Activated naive CD4-positive, alpha-beta T cell treated with anti-CD3 and anti-CD28 coated beads, Interleukin-2, amount 50 U/mL, for 16 hours (primary cell): ENCODE data around the gene NXPE3.

Experiments
- DNase-seq: peaks from one replicate; pipeline ENCODE4 v3.0.0-alpha.2; 2020

The NXPE3 gene

DNA sequence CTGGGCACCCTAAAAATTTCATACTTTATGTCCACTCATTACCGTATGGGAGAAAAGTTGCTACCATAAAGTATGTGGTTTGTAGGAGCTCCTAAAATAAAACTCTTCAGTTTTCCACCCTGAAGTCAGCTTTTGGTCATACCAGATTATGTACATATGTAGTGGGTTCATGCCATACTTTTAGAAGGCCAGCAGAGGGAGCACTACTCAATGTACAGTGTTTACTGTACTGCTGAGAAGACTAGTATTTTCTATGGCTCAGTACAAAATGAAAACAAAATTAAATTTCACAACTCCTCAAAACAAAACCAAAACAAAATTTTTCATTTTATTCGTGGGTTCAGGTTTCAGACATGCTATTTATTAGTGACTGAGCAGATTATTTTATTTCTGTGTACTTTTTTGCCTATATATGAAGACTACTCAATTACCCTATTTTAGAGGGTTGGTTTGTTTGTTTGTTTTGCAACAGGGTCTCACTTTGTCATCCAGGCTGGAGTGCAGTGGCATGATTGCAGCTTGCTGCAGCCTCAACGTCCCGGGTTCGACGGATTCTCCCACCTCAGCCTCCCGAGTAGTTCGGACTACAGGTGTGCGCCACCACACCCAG is 24.3 kb downstream of the NXPE3 start:
- peak; percentile 38 for DNase-seq

DNA sequence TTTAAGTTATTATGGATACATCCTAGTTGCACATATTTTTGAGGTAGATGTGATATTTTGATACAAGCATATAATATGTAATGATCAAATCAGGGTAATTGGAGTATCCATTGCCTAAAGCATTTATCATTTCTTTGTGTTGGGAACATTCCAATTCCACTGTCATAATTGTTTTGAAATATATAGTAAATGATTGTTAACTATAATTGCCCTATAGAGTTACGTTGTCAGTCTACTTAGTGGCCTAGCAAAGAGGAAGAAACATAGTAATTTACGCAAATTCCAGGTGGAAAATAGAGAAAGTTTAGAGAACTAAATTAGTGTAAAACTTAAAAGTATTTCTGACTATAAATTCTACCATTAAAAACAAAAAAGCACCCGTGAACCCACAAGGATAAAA is 24.9 kb downstream of the NXPE3 start:
- no peak for DNase-seq

DNA sequence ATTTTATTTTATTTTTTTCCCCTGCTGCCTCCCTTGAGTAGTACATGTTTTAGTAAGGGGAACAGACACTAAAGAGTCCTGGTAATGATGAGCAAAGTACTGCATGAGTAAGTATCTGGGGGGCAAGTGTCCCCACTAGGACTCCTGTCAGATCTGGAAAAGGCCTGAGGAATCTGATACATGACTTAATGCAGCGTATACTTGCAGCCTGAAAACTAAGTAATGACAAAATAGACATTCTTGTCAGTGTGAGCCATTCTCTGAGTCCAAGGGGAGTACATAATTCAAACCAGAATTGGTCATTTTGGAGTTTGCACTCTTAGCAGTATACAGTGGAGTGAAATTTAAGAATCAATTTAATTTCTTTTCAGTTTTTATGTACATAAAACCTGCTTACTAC is 27.5 kb downstream of the NXPE3 start:
- no peak for DNase-seq

DNA sequence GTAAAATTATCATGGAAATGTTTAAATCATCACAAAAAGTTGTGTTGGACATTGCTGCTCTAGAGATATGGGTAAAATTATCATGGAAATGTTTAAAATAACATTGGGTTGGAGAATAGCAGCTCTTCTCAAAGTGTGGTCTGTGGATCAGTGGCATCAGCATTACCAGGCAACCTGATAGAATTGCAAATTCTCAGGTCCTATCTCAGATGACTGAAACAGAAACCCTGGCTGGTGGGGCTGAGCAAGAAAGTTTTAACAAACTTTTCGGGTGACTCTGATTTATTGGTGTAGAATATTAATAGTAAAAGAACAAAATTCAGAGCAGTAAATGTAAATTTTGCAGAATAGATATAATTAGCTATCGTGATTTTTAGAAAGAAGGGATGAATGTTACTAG is 28.9 kb downstream of the NXPE3 start:
- no peak for DNase-seq

DNA sequence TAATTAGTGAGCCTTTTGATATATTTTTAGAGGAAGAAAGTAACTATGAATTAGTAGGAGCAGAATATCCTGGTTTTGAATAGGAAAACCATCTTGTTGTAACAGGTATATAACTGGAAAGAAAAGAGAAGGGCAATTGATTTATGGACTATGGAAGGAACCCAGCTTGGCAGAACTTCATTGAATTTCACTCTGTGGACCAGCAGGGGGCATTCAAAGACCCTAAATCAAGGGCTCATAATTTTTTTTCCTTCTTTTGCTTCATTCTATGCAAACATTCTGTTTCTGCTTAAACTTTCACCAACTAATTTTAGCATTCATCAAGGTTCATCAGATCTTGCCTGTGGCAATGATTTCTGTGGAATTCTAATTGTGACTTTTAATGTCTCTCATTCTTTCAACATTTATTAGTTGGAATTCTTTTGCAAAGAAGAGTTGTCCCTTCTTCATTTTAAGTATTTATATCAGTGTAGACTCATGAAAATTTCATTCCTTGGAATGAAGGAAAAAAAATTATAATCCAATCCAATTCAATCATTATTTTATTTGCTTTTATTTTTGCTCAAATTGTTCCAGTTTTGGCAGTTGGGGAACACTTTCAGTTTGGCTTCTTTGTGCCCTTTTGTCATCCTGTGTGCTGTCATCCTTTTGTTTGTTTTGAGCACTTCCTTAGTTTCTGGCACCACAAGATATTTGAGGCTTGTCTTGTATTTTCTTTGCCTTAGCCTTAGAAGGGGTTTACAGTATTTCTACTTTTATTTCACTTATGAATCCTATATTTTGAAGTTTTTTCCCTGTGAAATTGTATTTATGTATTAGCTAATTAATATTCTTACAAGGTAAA is 30.4 kb downstream of the NXPE3 start:
- peak; percentile 31 for DNase-seq

DNA sequence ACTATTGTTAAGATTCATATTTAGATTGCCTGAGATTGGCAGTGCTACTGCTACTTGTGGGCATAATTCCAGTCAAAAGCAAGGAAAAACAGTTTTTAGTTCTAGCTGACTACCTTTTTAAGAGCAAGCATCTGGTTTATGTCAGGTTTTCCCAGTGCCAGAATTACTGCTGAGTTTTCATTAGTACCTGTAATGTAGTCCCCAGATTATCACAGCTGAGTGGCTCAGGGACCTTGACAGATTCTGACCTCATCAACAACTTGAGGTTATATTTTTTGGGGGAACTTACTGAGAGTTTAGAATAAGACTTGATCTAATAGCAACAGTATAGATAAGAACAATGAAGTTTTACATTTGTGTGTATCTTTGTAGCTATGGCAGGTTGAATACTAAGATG is 31.0 kb downstream of the NXPE3 start:
- no peak for DNase-seq

DNA sequence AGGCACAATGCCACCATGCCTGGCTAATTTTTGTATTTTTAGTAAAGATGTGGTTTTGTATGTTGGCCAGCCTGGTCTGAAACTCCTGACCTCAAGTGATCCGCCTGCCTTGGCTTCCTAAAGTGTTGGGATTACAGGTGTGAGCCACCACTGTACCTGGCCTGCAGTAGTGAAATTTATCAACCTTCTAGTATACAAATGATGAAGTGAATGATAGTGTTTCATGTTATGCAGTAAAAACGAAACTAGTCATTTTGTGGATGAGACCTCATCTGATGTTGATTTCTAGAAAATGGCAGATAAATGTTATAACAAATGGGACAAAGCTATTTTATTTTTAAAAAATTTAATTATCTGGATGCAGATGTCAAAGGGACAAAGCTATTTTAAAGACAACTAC is 32.9 kb downstream of the NXPE3 start:
- no peak for DNase-seq

DNA sequence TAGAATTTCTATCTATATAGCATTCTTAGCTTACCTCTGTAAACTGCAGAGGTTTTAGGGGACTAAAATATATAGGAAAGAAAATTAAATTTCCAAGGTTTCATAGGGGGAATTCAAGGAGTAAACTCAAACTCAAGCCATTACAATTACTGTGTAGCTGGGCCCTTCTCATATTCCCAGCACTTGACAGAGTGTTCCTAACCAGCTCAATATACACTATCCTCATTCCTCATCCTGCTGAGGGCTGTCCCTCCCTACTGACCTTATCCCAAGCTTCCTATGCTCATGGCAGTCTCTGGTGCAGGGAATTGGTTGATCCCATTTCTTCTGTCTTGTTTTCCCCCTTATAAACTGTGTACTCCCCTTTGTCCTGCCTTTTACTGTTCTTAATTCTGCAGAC is 33.9 kb downstream of the NXPE3 start:
- DNase-seq = no peak

DNA sequence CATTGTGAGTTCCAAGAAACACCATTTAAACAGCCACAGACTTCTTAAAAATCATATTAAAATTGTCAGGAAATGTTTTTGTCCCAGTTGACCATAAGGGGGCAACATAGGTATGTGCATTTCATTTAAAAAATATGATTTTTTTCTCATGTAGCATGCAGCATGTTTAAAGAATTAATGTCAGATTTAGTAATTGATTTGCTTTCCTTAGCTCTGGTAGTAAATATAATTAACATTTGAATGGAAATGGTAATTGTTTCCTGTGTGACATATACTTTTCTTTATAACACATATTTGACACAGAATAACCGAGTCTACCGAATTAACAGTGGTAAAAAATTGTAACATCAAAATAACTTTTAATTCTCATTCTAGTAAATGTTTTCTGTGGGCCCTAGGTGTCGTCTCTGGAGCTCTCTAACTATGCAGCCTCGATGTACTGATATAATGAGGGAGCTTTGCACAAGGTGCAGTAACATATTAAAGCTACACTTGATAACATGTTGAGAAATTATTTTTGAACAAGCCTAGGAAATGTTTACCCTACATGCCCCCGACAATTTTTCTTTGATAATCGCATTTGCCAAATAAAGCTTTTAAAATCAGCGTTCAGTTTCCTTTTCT is 34.9 kb downstream of the NXPE3 start:
- no peak for DNase-seq

DNA sequence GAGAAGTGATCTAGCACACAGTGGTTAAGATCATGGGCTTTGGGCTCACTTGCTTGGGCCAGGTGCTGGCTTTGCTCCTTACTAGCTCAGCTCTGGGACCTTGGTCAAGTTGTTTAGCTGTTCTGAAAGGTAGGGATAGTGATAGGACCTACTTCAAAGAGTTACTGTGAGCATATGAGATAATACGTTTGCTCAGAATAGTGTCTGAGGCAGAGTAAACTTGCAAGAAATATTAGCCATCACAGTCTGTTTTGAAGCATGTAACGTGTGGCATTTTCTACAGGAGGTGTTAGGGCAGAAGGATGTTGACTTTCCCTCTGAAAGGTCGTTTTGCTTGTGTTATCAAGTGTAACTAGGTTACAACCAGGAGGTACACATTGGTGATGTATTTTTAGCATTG is 35.8 kb downstream of the NXPE3 start:
- DNase-seq = no peak

DNA sequence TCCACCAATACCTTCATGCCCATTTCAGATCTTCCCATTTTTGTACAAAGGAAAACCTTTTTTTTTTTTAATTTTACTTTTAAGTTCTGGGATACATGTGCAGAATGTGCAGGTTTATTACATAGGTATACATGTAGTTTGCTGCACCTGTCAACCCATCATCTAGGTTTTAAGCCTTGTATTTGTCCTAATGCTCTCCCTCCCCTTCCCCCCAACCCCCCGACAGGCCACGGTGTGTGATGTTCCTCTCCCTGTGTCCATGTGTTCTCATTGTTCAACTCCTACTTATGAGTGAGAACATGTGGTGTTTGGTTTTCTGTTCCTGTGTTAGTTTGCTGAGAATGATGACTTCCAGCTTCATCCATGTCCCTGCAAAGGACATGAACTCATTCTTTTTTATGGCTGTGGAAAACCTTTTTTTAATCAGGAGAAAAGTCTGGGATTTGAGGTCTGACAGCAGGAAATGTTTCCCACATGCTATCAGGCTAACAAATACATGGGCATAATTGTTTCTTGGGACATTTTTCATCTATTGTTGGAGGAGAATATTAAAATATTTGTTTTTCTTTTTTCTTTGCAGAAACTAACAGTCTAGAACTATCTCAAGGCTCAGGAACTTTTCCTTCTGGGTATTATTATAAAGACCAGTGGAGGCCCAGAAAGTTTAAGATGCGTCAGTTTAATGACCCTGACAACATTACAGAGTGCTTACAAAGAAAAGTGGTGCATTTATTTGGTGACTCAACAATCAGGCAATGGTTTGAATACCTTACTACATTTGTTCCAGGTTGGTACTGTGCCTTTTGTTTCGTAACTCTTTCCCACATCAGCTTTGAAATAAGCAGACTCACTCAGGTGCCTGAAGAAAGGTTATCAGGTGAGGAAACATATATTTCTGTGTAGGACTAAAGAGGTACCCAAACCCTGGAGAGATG is 37.5 kb downstream of the NXPE3 start:
- no peak for DNase-seq

DNA sequence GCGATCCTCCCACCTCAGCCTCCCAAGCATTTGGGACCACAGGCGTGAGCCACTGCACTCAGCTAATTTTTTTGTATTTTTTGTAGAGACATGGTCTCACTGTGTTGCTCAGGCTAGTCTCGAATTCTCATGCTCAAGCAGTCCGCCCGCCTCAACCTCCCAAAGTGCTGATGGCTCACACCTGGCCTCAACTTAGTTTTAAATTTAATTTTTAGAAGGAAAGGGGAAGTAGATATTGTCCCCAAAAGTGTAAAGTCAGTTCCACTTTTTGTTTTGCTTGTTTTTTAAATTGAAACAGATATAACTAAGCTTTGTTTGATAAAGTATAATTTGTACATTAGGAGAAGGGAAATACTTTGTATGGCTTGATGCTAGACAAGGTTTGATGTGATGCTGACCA is 39.0 kb downstream of the NXPE3 start:
- no peak for DNase-seq

DNA sequence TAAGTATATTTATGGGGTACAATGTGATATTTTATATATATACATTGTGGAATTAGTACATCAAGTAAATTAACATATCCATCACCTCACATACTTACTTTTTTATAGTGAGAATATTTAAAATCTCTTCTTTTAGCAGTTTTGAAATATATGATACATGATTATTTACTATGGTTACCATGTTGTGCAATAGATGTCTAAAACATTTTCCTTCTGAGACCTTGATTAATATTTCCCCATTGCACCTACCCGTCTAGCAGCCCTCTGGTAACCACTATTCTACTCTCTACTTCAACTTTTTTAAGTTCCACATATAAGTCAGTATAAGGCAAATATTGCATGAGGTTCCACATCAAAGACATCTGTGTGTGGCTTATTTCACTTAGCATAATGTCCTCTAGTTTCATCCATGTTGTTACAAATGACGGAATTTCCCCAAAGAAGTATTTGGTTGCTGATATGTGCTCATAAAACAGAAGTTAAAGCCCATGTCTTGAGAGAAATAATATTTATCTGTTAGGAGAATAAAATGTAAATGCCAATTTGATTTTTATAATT is 40.7 kb downstream of the NXPE3 start:
- no peak for DNase-seq

DNA sequence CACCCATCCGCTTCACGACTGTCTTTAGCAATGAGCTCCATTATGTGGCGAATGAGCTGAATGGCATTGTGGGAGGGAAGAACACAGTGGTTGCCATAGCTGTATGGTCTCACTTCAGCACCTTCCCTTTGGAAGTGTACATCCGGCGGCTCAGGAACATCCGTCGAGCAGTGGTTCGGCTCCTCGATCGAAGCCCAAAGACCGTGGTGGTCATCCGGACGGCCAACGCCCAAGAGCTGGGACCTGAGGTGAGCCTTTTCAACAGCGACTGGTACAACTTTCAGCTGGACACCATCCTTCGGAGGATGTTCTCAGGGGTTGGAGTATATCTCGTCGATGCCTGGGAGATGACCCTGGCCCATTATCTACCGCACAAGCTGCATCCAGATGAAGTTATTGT is 42.5 kb downstream of the NXPE3 start:
- DNase-seq = no peak

DNA sequence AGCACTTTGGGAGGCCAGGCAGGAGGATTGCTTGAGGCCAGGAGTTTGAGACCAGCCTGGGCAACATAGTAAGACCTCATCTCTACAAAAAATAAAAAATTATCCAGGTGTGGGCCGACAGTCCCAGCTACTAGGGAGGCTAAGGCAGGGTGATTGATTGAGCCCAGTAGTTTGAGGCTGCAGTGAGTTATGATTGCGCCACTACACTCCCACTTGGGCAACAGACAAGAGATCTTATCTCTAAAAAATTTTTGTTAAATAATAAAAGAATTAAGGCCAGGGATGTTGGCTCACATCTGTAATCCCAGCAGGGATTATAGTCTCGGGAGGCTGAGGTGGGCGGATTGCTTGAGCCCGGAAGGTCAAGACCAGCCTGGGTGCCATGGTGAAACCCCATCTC is 44.5 kb downstream of the NXPE3 start:
- no peak for DNase-seq

DNA sequence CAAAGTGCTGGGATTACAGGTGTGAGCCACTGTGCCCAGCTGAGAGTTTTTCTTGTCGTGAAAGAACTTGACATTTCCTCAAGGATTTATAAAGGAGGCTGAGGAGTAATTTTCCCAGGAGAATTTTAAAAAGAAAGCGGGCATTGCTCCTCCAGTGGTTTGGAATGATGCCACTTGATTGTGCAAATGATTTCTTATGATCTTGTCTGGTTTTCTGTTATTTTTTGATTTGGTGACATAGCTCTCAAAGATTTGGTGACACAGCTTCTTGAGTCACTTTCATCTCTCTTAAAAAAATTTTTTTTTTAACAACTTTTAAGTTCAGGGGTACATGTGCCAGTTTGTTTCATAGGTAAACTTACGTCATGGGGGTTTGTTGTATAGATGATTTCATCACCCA is 45.7 kb downstream of the NXPE3 start:
- DNase-seq = no peak

DNA sequence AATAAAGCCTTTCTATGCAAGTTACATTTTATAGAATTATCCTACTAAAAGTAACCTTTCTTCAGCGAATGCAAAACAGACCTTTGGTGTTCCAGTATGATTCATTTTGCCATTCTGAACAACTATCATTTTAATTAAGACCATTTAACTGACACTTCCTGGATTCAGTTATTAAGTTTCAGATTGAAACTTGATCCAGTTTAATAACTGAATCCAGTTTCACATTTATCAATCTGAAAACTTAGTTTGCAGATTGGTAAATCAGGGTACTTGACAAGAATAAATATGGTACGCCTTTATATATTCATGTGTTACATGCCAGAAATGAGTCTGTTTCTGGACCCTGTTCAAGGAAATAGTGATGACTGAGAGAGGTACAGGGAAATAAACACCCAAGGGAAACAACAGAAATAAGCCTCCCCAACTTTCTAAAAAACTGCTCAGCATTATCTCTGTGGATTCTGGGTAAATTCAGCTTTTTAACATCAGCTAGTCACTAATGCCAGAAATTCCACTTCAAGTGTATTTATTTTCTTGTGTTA is 47.0 kb downstream of the NXPE3 start:
- DNase-seq = no peak

DNA sequence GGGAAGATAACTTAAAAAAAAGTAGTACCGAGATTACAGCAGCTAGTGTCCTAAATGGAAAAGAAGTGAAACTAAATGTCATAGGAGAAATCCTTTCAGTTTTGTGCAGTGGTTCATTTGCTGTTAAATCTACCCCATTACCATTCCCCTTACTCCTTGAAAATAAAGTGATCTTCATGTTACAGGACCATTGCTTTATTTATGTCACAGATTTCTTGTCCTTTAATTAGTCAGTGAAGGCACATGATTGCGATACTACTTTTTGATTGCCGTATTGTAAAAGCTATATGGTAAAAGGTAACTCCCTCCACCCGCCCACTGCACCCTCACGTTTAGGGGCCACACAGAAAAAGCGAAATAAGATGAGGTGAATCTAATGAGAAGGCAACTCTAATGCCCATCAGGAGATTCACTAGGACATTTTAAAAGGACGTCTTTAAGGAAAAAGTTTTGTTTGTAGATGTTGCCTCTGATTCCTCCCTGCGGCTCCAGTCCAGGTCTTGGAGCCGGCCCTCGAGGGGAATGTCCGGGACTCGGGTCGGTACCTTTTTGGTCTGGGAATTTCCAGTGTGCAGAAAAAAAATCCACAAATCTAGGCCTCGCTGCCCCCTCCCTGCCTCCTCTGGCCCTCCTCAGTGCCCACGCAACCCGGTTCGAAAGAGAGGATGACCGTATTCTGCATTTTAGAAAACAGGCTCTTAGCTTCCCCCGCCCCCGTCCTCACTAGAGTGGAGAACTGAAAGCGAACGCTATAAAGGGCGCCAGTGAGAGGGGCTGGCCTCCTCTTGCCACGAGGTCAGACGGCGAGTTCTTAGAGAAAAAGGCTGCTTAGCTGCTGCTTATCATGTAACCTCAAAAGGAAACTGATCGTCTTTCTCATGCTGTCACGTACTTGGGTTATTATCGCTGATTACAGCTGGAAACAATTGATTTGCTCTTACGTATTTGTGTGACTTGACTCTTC is 48.5 kb downstream of the NXPE3 start:
- DNase-seq = peak; percentile 85

DNA sequence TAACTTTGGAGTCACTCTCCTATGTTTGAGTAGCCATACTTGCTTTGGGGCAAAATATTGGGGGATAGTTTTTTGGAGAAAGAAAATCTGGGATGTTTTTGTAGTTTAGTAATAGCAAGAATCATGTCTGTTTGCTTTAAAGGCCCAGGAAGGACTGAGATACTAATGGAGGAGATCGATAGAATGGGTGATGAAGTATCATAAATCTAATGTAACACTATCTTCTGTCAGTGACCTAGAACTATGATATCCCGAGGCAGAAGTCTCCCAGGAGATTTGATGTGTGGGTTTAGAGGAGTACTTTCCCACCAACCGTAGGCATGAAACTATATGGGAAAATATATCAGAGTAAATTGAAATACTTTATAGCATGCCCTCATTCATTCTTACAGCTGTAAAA is 49.3 kb downstream of the NXPE3 start:
- DNase-seq = no peak

DNA sequence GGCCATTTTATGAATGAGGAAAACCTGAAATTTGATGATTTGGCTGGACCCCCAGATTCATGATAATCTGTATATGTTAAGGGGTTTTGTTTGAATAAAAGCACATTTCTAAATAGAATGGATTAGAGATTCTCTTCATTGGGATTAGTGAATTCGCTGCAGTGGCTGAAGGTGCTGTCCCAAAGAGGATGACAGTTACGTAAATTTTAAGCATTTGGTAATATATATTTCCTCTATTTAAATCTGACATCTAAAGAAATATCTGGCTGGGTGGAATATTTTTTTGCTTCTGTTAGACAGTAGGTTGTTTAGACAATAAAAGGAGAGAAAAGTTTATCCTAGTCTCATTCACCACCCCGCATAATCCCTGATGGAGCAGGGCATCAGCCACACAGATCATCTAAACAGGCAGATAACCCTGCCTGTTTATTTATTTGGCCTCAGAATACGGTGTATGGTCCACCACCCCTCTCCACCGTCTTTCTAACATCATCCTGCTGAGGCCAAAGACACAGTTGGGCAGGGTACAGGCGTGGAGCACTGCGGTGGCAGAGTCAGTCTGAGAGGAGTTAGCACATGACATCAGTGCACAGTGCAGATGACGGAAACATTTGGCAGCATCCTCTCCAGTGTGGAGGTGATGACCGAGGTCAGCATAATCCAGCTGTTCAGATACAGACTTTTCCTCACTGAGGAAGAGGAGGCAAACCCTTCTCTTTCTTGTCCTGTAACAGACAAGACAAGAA is 49.9 kb downstream of the NXPE3 start:
- peak; percentile 36 for DNase-seq

DNA sequence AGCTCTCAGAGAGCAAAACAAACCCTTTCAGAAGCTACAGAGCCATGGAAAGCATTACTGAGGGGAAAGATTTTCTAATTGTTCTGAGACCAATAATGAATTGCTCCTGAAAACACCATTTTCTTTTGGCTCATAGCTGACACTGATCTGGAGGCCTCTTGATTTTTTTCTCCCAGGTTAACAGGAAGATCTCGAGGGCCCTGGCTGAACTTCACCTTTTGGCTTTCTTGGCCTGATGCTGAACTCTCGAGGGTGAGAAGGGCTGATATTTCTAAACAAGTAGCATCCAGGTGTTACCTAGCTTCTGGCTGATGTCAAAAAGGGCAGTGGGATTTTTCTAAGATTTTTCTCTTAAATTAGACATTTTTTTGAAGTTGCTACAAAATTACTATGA is 50.4 kb downstream of the NXPE3 start:
- no peak for DNase-seq
